A549 (cell line): Measurements from ENCODE around the gene KIF1A. TPM values are rescaled to one million over a fixed set of nuclear protein-coding genes. Genes with fewer than 3 reads are reported as not detected.

Experiments
- ATAC-seq, 2 experiments: fragments of 200-7000 bp in 1 of 2; fragments of >200 bp in 1 of 2; cut with Nextera tagmentation in 1 of 2; cut with Tn5 transposase in 1 of 2; 3 replicates each; pipeline versions ENCODE4 v1.8.0 to v1.9.1; 2018 to 2020; ENCODE audit warnings: mild to moderate bottlenecking in 1 of 2, moderate library complexity in 1 of 2
- CTCF ChIA-PET: fragments of 300-600 bp; sonication (Branson Sonifier 250); formaldehyde crosslinking; extraction: SDS; loops from one replicate; lab custom pipeline; 2021; ENCODE audit warnings: antibody characterized with exemption, inconsistent platforms; lab: Yijun Ruan, JAX
- POLR2A ChIA-PET: fragments of 350-600 bp; formaldehyde crosslinking; extraction: SDS; loops from one replicate; lab custom pipeline; 2021; ENCODE audit warnings: antibody characterized with exemption, inconsistent platforms; lab: Yijun Ruan, JAX
- DNase-seq, 2 experiments: peaks; one replicate each; pipeline versions ENCODE4 v3.0.0 to v3.0.0-alpha.2; 2011 to 2016; ENCODE audit warnings: low read depth in 1 of 2, low spot score in 1 of 2
- FAIRE-seq: peaks from 2 replicates; lab custom pipeline; 2011; peaks lifted over from hg19 to GRCh38; lab: Jason Lieb, UNC
- H3K27ac ChIP-seq, 2 experiments: fragments of >200 bp; sonication (Bioruptor Twin); formaldehyde crosslinking; 3 replicates each; pipeline ENCODE4 v1.5.1; 2016 to 2017
- H3K4me1 ChIP-seq: fragments of >200 bp; sonication (Bioruptor Twin); formaldehyde crosslinking; 3 replicates; pipeline ENCODE4 v1.6.1; 2016
- H3K4me2 ChIP-seq: fragments of >200 bp; sonication (Bioruptor Twin); formaldehyde crosslinking; 3 replicates; pipeline ENCODE4 v1.6.1; 2016
- H3K4me3 ChIP-seq: fragments of >200 bp; sonication (Bioruptor Twin); formaldehyde crosslinking; 3 replicates; pipeline ENCODE4 v1.5.1; 2016
- H3K9me3 ChIP-seq: fragments of >200 bp; sonication (Bioruptor Twin); formaldehyde crosslinking; 3 replicates; pipeline ENCODE4 v1.6.1; 2016
- CBX8 ChIP-seq: fragments of 200-600 bp; sonication (generic); IDR thresholded peaks from 2 replicates; pipeline ENCODE4 v1.6.1; 2016
- EHF ChIP-seq: fragments of 250-450 bp; sonication (Bioruptor Pico); IDR thresholded peaks from 2 replicates; pipeline ENCODE4 v1.5.0; 2020; ENCODE audit warnings: mild to moderate bottlenecking
- FOSL2 ChIP-seq, 2 experiments: fragments of 450-650 bp in 1 of 2; fragments of >200 bp in 1 of 2; sonication (Bioruptor Twin) in 1 of 2; formaldehyde crosslinking; IDR thresholded peaks; 2 replicates each; pipeline versions ENCODE4 v1.5.0 to v1.6.1; 2016 to 2020; ENCODE audit warnings: mild to moderate bottlenecking in 1 of 2, moderate library complexity in 1 of 2
- GATA3 ChIP-seq: IDR thresholded peaks from 2 replicates; pipeline ENCODE4 v1.6.1; 2012; ENCODE audit warnings: borderline replicate concordance
- HDAC2 ChIP-seq: fragments of 200-600 bp; sonication (generic); IDR thresholded peaks from 2 replicates; pipeline ENCODE4 v1.6.1; 2016
- HES2 ChIP-seq: fragments of >200 bp; sonication (Bioruptor Twin); formaldehyde crosslinking; IDR thresholded peaks from 2 replicates; pipeline ENCODE4 v1.6.1; 2016
- HOXB13 ChIP-seq: fragments of 250-450 bp; sonication (Bioruptor Pico); IDR thresholded peaks from 2 replicates; pipeline ENCODE4 v1.5.0; 2020; ENCODE audit warnings: low read depth, mild to moderate bottlenecking, moderate library complexity
- KDM5A ChIP-seq: fragments of 200-600 bp; sonication (generic); IDR thresholded peaks from 2 replicates; pipeline ENCODE4 v1.6.1; 2016; ENCODE audit warnings: antibody characterized with exemption, mild to moderate bottlenecking
- MAFK ChIP-seq: fragments of 450-650 bp; IDR thresholded peaks from 2 replicates; pipeline ENCODE4 v1.6.1; 2014; ENCODE audit not compliant: partially characterized antibody
- NFE2L2 ChIP-seq: fragments of 150-350 bp; conservative IDR thresholded peaks from 2 replicates; pipeline ENCODE4 v1.6.1; 2014; ENCODE audit warnings: low read length
- NPAS2 ChIP-seq: fragments of 250-450 bp; sonication (Bioruptor Pico); IDR thresholded peaks from 2 replicates; pipeline ENCODE4 v1.8.0; 2022; ENCODE audit warnings: mild to moderate bottlenecking, moderate library complexity, borderline replicate concordance
- NR3C1 ChIP-seq: fragments of >200 bp; sonication (Bioruptor Twin); formaldehyde crosslinking; IDR thresholded peaks from 3 replicates; pipeline ENCODE4 v1.6.1; 2017
- PBX3 ChIP-seq: IDR thresholded peaks from 2 replicates; pipeline ENCODE4 v1.6.1; 2012
- PHF8 ChIP-seq: fragments of 200-600 bp; sonication (generic); IDR thresholded peaks from 2 replicates; pipeline ENCODE4 v1.6.1; 2016; ENCODE audit warnings: low read depth, mild to moderate bottlenecking, antibody characterized with exemption, moderate library complexity, borderline replicate concordance
- POLR2AphosphoS2 ChIP-seq: conservative IDR thresholded peaks from 2 replicates; pipeline ENCODE4 v1.6.1; 2012; ENCODE audit warnings: low read length, improper control_type of control experiment, inconsistent platforms
- REST ChIP-seq: fragments of 200-600 bp; sonication (generic); IDR thresholded peaks from 2 replicates; pipeline ENCODE4 v1.6.1; 2016; ENCODE audit warnings: antibody characterized with exemption, mild to moderate bottlenecking, moderate library complexity
- RNF2 ChIP-seq: fragments of 200-600 bp; sonication (generic); IDR thresholded peaks from 2 replicates; pipeline ENCODE4 v1.6.1; 2016; ENCODE audit warnings: low read depth, mild to moderate bottlenecking, antibody characterized with exemption, moderate library complexity, borderline replicate concordance
- TFCP2L1 ChIP-seq: fragments of 250-450 bp; sonication (Bioruptor Pico); IDR thresholded peaks from 2 replicates; pipeline ENCODE4 v1.5.0; 2021; ENCODE audit warnings: mild to moderate bottlenecking
- USF2 ChIP-seq: fragments of 450-650 bp; IDR thresholded peaks from 2 replicates; pipeline ENCODE4 v1.6.1; 2014; ENCODE audit warnings: antibody characterized with exemption
- ZNF302 ChIP-seq: fragments of 250-450 bp; sonication (Bioruptor Pico); IDR thresholded peaks from 2 replicates; pipeline ENCODE4 v1.9.0; 2021; ENCODE audit warnings: inconsistent platforms, mild to moderate bottlenecking, moderate library complexity
- ZSCAN20 ChIP-seq: fragments of 250-450 bp; sonication (Bioruptor Pico); IDR thresholded peaks from 2 replicates; pipeline ENCODE4 v1.8.0; 2022; ENCODE audit warnings: mild to moderate bottlenecking, moderate library complexity
- WGBS: methylation state at CpG from one replicate; pipeline ENCODE4 v1.1.6; 2017; ENCODE audit errors: missing lambda C conversion rate; 5-methylcytosine and 5-hydroxymethylcytosine counted together
- polyA plus RNA-seq, 4 experiments: library from polyadenylated mRNA; depleted of rRNA in 3 of 4; stranded (reverse); fragments of >200 nt; fragmentation: RNase III in 1 of 4; extraction: RNeasy Plus Mini Kit Qiagen cat#74134 plus additional on column Dnase treatment in 1 of 4; gene quantifications; 2 replicates in 3 of 4; 3 replicates in 1 of 4; pipeline ENCODE4 v1.2.3, GENCODE V29; 2011 to 2017
- TF ChIP-seq, protein P1 (sequence below): IDR thresholded peaks from 2 replicates; pipeline ENCODE4 v1.6.1; 2012
- TF ChIP-seq, protein P2 (sequence below): fragments of >200 bp; sonication (Bioruptor Twin); formaldehyde crosslinking; IDR thresholded peaks from 3 replicates; pipeline ENCODE4 v1.6.1; 2016

Gene KIF1A
- polyA plus RNA-seq, 2 of the 4 experiments (the other 2 are of a cell fraction) = 0.28 to 0.50 TPM

- DNase-seq = no peak
- no peaks in the 10 kb centered on the region for H3K9me3 ChIP-seq
- CTCF ChIA-PET = interaction anchor here (1.4 kb wide), 1 partner anchor 52 kb away, joined by 3 read pairs; no protein-coding TSS in a partner anchor
- no peak overlapping the region for H3K4me2 ChIP-seq
- H3K27ac ChIP-seq = no peak overlapping the region
- TF ChIP-seq ZNF302 (CRISPR knock-in tag) (no peak), EHF (CRISPR knock-in tag) (no peak), HOXB13 (CRISPR knock-in tag) (no peak), PBX3 (no peak), PHF8 (no peak), HDAC2 (no peak), RNF2 (no peak), NR3C1 (no peak), FOSL2 (IDR thresholded peaks at IDR 0.05) (no peak), FOSL2 (CRISPR knock-in tag; IDR thresholded peaks at IDR 0.05) (no peak), NPAS2 (CRISPR knock-in tag) (no peak), USF2 (no peak)
- TF ChIP-seq, all 56 proteins: peak for 0
- POLR2A ChIA-PET = no interaction called here
- Histone ChIP-seq H3K4me1 (no peaks in the 10 kb centered on the region), H3K4me3 (no peak overlapping the region)
- ATAC-seq (no peak; a peak in 1 of 6 replicates), FAIRE-seq (no peak)
- WGBS = 56% methylated on average over 19 of the region's 19 CpGs
Measured at GRCh38 chr2:240704651-240705050, 115.4 kb downstream of the KIF1A start.

GRCh38 chr2:240703417-240704341, 116.3 kb downstream of the KIF1A start:
- 36% methylated on average over 17 of the region's 18 CpGs for WGBS
- Histone ChIP-seq H3K9me3 (no peaks in the 10 kb centered on the region), H3K4me1 (no peaks in the 10 kb centered on the region), H3K4me2 (no peak overlapping the region), H3K4me3 (no peak overlapping the region), H3K27ac (no peak overlapping the region)
- ChIA-PET POLR2A (no interaction called here), CTCF (interaction anchor here (1.0 to 1.4 kb wide), 2 partner anchors 51 to 136 kb away, joined by 3 read pairs; no protein-coding TSS in a partner anchor)
- DNase-seq (no peak), ATAC-seq (no peak; a peak in 1 of 6 replicates), FAIRE-seq (no peak)
- TF ChIP-seq HES2 (no peak), ZSCAN20 (no peak), KDM5A (no peak), TFCP2L1 (CRISPR knock-in tag) (no peak), HOXB13 (CRISPR knock-in tag) (no peak), REST (no peak), NFE2L2 (no peak), CBX8 (no peak), GATA3 (no peak), POLR2AphosphoS2 (no peak), MAFK (no peak)
- TF ChIP-seq, protein P1, sequence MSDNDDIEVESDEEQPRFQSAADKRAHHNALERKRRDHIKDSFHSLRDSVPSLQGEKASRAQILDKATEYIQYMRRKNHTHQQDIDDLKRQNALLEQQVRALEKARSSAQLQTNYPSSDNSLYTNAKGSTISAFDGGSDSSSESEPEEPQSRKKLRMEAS = no peak
- TF ChIP-seq, protein P2, sequence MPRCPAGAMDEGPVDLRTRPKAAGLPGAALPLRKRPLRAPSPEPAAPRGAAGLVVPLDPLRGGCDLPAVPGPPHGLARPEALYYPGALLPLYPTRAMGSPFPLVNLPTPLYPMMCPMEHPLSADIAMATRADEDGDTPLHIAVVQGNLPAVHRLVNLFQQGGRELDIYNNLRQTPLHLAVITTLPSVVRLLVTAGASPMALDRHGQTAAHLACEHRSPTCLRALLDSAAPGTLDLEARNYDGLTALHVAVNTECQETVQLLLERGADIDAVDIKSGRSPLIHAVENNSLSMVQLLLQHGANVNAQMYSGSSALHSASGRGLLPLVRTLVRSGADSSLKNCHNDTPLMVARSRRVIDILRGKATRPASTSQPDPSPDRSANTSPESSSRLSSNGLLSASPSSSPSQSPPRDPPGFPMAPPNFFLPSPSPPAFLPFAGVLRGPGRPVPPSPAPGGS = no peak
